DND-41 (cell line): ENCODE data around the gene STON1.

ENCODE experiments used
- ATAC-seq: fragments of 200-7000 bp; cut with Tn5 transposase; 3 replicates; pipeline ENCODE4 v1.9.1; 2021; ENCODE audit warnings: low read depth; ENCODE audit not compliant: insufficient read depth
- DNase-seq: peaks from one replicate; pipeline ENCODE4 v3.0.0-alpha.2; 2020
- H2AFZ ChIP-seq: 2 replicates; pipeline ENCODE4 v1.6.0; 2012; ENCODE audit warnings: low read depth, low read length
- H3K27ac ChIP-seq: 2 replicates; pipeline ENCODE4 v1.5.1; 2012; ENCODE audit warnings: low read length, inconsistent platforms
- H3K27me3 ChIP-seq: fragments of 200-600 bp; sonication (generic); 2 replicates; pipeline ENCODE4 v1.6.0; 2012; ENCODE audit warnings: low read length, mild to moderate bottlenecking, inconsistent platforms; ENCODE audit not compliant: insufficient read depth, poor library complexity
- H3K36me3 ChIP-seq: 2 replicates; pipeline ENCODE4 v1.5.1; 2012; ENCODE audit warnings: low read length, inconsistent platforms; ENCODE audit not compliant: insufficient read depth
- H3K4me1 ChIP-seq: 2 replicates; pipeline ENCODE4 v1.5.1; 2012; ENCODE audit warnings: mild to moderate bottlenecking, low read length; ENCODE audit not compliant: insufficient read depth
- H3K4me2 ChIP-seq: 2 replicates; pipeline ENCODE4 v1.6.0; 2012; ENCODE audit warnings: mild to moderate bottlenecking, moderate library complexity, low read length, inconsistent platforms; ENCODE audit not compliant: insufficient read depth
- H3K4me3 ChIP-seq, 2 experiments: fragments of 200-600 bp in 1 of 2; shearing (Covaris generic) in 1 of 2; 2 replicates each; pipeline ENCODE4 v1.5.1; 2012 to 2016; ENCODE audit warnings: inconsistent platforms in 2 of 2, low read length in 2 of 2, mild to moderate bottlenecking in 2 of 2, low read depth in 1 of 2, moderate library complexity in 1 of 2
- H3K79me2 ChIP-seq: 2 replicates; pipeline ENCODE4 v1.6.0; 2012; ENCODE audit warnings: low read length, inconsistent platforms; ENCODE audit not compliant: insufficient read depth
- H3K9ac ChIP-seq: 2 replicates; pipeline ENCODE4 v1.6.0; 2012; ENCODE audit warnings: low read depth, mild to moderate bottlenecking, inconsistent platforms, low read length, moderate library complexity
- H3K9me3 ChIP-seq: 2 replicates; pipeline ENCODE4 v1.5.1; 2012; ENCODE audit warnings: low read length, moderate library complexity, mild to moderate bottlenecking, inconsistent platforms; ENCODE audit not compliant: insufficient read depth, severe bottlenecking
- H4K20me1 ChIP-seq: 2 replicates; pipeline ENCODE4 v1.6.0; 2012; ENCODE audit warnings: low read length; ENCODE audit not compliant: insufficient read depth
- CTCF ChIP-seq: IDR thresholded peaks from 2 replicates; pipeline ENCODE4 v1.5.1; 2012; ENCODE audit warnings: borderline replicate concordance, low read length, moderate library complexity, mild to moderate bottlenecking; ENCODE audit not compliant: poor library complexity, severe bottlenecking; ENCODE audit errors: extremely low read depth
- EZH2 ChIP-seq: IDR thresholded peaks from 3 replicates; pipeline ENCODE4 v1.6.1; 2012; ENCODE audit warnings: borderline replicate concordance, low read depth, mild to moderate bottlenecking, moderate library complexity, low read length, inconsistent platforms; ENCODE audit not compliant: severe bottlenecking

The STON1 gene

GRCh38 chr2:48624696-48625095, 94.7 kb downstream of the STON1 start:
- H2AFZ ChIP-seq, result no peak overlapping the region
- ATAC-seq, result no peak
- H3K4me3 ChIP-seq, result no peak overlapping the region
- H3K4me2 ChIP-seq, result no peak overlapping the region
- H3K36me3 ChIP-seq, result no peaks in the 10 kb centered on the region
- H3K27ac ChIP-seq, result no peak overlapping the region
- no peaks in the 10 kb centered on the region for H3K79me2 ChIP-seq
- H4K20me1 ChIP-seq, result no peaks in the 10 kb centered on the region
- no peak overlapping the region for H3K9ac ChIP-seq
- no peaks in the 10 kb centered on the region for H3K27me3 ChIP-seq
- DNase-seq, result no peak
- H3K4me1 ChIP-seq, result no peaks in the 10 kb centered on the region
- TF ChIP-seq CTCF (no peak), EZH2 (no peak)
- H3K9me3 ChIP-seq, result no peaks in the 10 kb centered on the region

GRCh38 chr2:48626047-48626446, 96.1 kb downstream of the STON1 start:
- H3K4me1 ChIP-seq, result no peaks in the 10 kb centered on the region
- DNase-seq, result no peak
- no peak for TF ChIP-seq EZH2
- TF ChIP-seq CTCF, result no peak
- H4K20me1 ChIP-seq, result no peaks in the 10 kb centered on the region
- no peaks in the 10 kb centered on the region for H3K36me3 ChIP-seq
- no peaks in the 10 kb centered on the region for H3K27me3 ChIP-seq
- H3K9me3 ChIP-seq, result no peaks in the 10 kb centered on the region
- no peak overlapping the region for H3K9ac ChIP-seq
- no peaks in the 10 kb centered on the region for H3K79me2 ChIP-seq
- no peak overlapping the region for H3K4me2 ChIP-seq
- H3K27ac ChIP-seq, result no peak overlapping the region
- H2AFZ ChIP-seq, result no peak overlapping the region
- H3K4me3 ChIP-seq, result no peak overlapping the region
- ATAC-seq, result no peak

- no peak overlapping the region for H3K4me3 ChIP-seq
- H3K36me3 ChIP-seq, result no peaks in the 10 kb centered on the region
- no peaks in the 10 kb centered on the region for H3K79me2 ChIP-seq
- no peaks in the 10 kb centered on the region for H3K9me3 ChIP-seq
- ATAC-seq, result no peak
- no peak overlapping the region for H3K9ac ChIP-seq
- DNase-seq, result no peak
- no peaks in the 10 kb centered on the region for H4K20me1 ChIP-seq
- TF ChIP-seq EZH2, result no peak
- TF ChIP-seq CTCF, result no peak
- no peak overlapping the region for H3K27ac ChIP-seq
- no peaks in the 10 kb centered on the region for H3K27me3 ChIP-seq
- H3K4me1 ChIP-seq, result no peaks in the 10 kb centered on the region
- no peak overlapping the region for H3K4me2 ChIP-seq
- H2AFZ ChIP-seq, result no peak overlapping the region
These were observed 103.2 kb downstream of the STON1 start for GRCh38 chr2:48633143-48633542.

GRCh38 chr2:48635786-48636185, 105.8 kb downstream of the STON1 start:
- H3K4me1 ChIP-seq, result no peaks in the 10 kb centered on the region
- no peak overlapping the region for H2AFZ ChIP-seq
- no peaks in the 10 kb centered on the region for H3K27me3 ChIP-seq
- H3K36me3 ChIP-seq, result no peaks in the 10 kb centered on the region
- H3K9ac ChIP-seq, result no peak overlapping the region
- TF ChIP-seq EZH2 (no peak), CTCF (no peak)
- H3K4me3 ChIP-seq, result no peak overlapping the region
- H3K79me2 ChIP-seq, result no peaks in the 10 kb centered on the region
- no peak overlapping the region for H3K27ac ChIP-seq
- H3K9me3 ChIP-seq, result no peaks in the 10 kb centered on the region
- ATAC-seq, result no peak
- DNase-seq, result no peak
- H4K20me1 ChIP-seq, result no peaks in the 10 kb centered on the region
- H3K4me2 ChIP-seq, result no peak overlapping the region
